ENCODE data around the gene ZNF492. TPM values are rescaled to one million over a fixed set of nuclear protein-coding genes. Genes with fewer than 3 reads are reported as not detected.

ZNF492 gene
- total RNA-seq, 2 donors from 2014 or later: 0.58 to 1.8 TPM

DNA sequence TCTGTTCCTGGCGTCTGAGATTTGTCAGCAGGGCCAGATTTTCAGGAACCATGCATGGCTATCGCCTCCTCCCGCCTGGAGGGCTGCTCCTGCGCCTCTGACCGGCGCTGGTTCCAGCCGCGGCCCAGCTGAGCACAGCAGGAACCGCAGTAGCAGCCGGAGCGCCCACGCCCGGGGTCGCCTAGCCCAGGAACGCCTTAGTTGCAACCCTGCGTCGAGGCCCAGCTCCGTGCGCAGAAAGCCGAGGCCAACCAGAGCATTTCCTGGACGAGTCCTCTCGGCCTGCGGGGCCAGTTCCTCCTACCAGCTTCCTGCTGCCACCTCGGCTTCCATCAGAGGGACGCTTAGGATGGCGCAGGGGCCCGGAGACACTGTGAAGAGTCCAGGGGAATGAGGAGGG lies 74.9 kb downstream of the ZNF492 start:
- DNase-seq: no peak
- Histone ChIP-seq H3K27me3 (no peaks in the 10 kb centered on the region), H3K4me1 (no peaks in the 10 kb centered on the region), H3K27ac (no peak overlapping the region), H3K36me3 (no peaks in the 10 kb centered on the region), H3K9ac (ENCODE audit: low read depth in 2 of 2, low read length in 2 of 2) (no peak overlapping the region), H3K4me3 (no peak overlapping the region), H3K9me3 (no peaks in the 10 kb centered on the region)
- TF ChIP-seq, protein P1, sequence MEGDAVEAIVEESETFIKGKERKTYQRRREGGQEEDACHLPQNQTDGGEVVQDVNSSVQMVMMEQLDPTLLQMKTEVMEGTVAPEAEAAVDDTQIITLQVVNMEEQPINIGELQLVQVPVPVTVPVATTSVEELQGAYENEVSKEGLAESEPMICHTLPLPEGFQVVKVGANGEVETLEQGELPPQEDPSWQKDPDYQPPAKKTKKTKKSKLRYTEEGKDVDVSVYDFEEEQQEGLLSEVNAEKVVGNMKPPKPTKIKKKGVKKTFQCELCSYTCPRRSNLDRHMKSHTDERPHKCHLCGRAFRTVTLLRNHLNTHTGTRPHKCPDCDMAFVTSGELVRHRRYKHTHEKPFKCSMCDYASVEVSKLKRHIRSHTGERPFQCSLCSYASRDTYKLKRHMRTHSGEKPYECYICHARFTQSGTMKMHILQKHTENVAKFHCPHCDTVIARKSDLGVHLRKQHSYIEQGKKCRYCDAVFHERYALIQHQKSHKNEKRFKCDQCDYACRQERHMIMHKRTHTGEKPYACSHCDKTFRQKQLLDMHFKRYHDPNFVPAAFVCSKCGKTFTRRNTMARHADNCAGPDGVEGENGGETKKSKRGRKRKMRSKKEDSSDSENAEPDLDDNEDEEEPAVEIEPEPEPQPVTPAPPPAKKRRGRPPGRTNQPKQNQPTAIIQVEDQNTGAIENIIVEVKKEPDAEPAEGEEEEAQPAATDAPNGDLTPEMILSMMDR (IDR thresholded peaks at IDR 0.05): no peak
- intact Hi-C loops (cut with DNase I): no loop called here

Other genes with a start within 250 kb of the ZNF492 start
- gene ZNF98, start 212.0 kb upstream of the ZNF492 start, total RNA-seq: not detected
- gene ZNF99, start 149.8 kb downstream of the ZNF492 start, total RNA-seq: not detected
- not detected for gene ZNF723, start 198.0 kb downstream of the ZNF492 start, total RNA-seq

Data from colonic mucosa (tissue), 4 donors.